C4-2B (cell line): ENCODE measurements around the gene NAA16.

ENCODE experiments used
- CTCF ChIP-seq: fragments of 450-650 bp; conservative IDR thresholded peaks from 2 replicates; pipeline ENCODE4 v1.5.1; 2017; ENCODE audit warnings: mild to moderate bottlenecking
- ZFX ChIP-seq: fragments of 450-650 bp; IDR thresholded peaks from 2 replicates; pipeline ENCODE4 v1.6.1; 2017

DNA sequence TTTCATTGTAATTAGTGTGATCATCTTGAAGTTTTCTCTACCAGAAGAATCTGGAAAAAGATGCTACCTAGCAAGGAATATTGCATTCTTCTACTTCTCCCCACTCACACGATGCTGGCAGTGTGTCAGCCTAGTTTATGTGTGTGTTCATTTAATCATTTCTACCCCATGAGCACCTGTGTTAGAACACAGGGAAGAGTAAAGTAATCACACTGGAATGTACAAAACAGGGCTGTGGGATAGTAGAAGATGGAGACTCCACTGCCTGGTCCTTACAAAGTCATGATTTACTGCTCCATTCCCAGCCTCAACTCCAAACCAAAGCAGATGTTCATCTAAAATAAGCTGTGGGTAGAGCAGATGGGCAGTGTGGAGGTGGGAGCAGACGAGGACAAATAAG is 98.5 kb downstream of the NAA16 start:
- TF ChIP-seq CTCF, result no peak
- TF ChIP-seq ZFX, result no peak
